OCI-LY7 (cell line): ENCODE measurements around the gene ARL13A.

Source experiments
- CTCF ChIP-seq: fragments of 200-600 bp; sonication (generic); conservative IDR thresholded peaks from 2 replicates; pipeline ENCODE4 v1.5.1; 2014; ENCODE audit warnings: mild to moderate bottlenecking, antibody characterized with exemption, low read length, moderate library complexity, mixed read lengths
- EZH2phosphoT487 ChIP-seq: fragments of 200-600 bp; sonication (generic); IDR thresholded peaks from 2 replicates; pipeline ENCODE4 v1.6.1; 2018; ENCODE audit warnings: low read depth, borderline replicate concordance, mild to moderate bottlenecking, mixed run types, antibody characterized with exemption, low read length, moderate library complexity, mixed read lengths

- TF ChIP-seq EZH2phosphoT487 (no peak), CTCF (no peak)
Observed at GRCh38 chrX:100931218-100931924, 38.1 kb upstream of the ARL13A start.
